DND-41 (cell line): ENCODE measurements around the gene MANEA.

ENCODE experiments used
- EZH2 ChIP-seq: IDR thresholded peaks from 3 replicates; pipeline ENCODE4 v1.6.1; 2012; ENCODE audit warnings: borderline replicate concordance, low read depth, mild to moderate bottlenecking, moderate library complexity, low read length, inconsistent platforms; ENCODE audit not compliant: severe bottlenecking
- TF ChIP-seq, protein P1 (sequence below): IDR thresholded peaks from 2 replicates; pipeline ENCODE4 v1.5.1; 2012; ENCODE audit warnings: borderline replicate concordance, low read length, moderate library complexity, mild to moderate bottlenecking; ENCODE audit not compliant: poor library complexity, severe bottlenecking; ENCODE audit errors: extremely low read depth

GRCh38 chr6:95581073-95581472, 3.7 kb downstream of the MANEA start:
- no peak for TF ChIP-seq EZH2
- TF ChIP-seq, protein P1, sequence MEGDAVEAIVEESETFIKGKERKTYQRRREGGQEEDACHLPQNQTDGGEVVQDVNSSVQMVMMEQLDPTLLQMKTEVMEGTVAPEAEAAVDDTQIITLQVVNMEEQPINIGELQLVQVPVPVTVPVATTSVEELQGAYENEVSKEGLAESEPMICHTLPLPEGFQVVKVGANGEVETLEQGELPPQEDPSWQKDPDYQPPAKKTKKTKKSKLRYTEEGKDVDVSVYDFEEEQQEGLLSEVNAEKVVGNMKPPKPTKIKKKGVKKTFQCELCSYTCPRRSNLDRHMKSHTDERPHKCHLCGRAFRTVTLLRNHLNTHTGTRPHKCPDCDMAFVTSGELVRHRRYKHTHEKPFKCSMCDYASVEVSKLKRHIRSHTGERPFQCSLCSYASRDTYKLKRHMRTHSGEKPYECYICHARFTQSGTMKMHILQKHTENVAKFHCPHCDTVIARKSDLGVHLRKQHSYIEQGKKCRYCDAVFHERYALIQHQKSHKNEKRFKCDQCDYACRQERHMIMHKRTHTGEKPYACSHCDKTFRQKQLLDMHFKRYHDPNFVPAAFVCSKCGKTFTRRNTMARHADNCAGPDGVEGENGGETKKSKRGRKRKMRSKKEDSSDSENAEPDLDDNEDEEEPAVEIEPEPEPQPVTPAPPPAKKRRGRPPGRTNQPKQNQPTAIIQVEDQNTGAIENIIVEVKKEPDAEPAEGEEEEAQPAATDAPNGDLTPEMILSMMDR, result no peak
